K562 (cell line): ENCODE data around the gene ETNK2. TPM values are rescaled to one million over a fixed set of nuclear protein-coding genes. Genes with fewer than 3 reads are reported as not detected.

Experiments
- ATAC-seq: fragments of 200-7000 bp; cut with Tn5 transposase; 3 replicates; pipeline ENCODE4 v1.9.1; 2020; ENCODE audit warnings: moderate library complexity
- BruUV-seq: library from RNA; stranded (reverse); fragments of 400-500 nt; replicated peaks from 2 replicates; lab custom pipeline; 2021; lab: Mats Ljungman, UMichigan
- CTCF ChIA-PET: fragments of 300-600 bp; formaldehyde crosslinking; extraction: SDS; loops from one replicate; lab custom pipeline; 2021; ENCODE audit warnings: low intra/inter-chr PET ratio; lab: Yijun Ruan, JAX
- POLR2A ChIA-PET: fragments of 300-600, 350-650 bp; sonication (Branson Sonifier 250); formaldehyde crosslinking; extraction: SDS; loops from one replicate; lab custom pipeline; 2021; ENCODE audit warnings: antibody characterized with exemption, inconsistent platforms; lab: Yijun Ruan, JAX
- DNase-seq, 4 experiments: peaks; one replicate each; pipeline versions ENCODE4 v3.0.0 to v3.0.0-alpha.2; 2011 to 2018; ENCODE audit warnings: low spot score in 3 of 4, mixed read lengths in 3 of 4; ENCODE audit errors: extremely low read depth in 1 of 4
- FAIRE-seq: peaks from 2 replicates; lab custom pipeline; 2011; peaks lifted over from hg19 to GRCh38; lab: Jason Lieb, UNC
- H2AFZ ChIP-seq: 2 replicates; pipeline ENCODE4 v1.6.0; 2011; ENCODE audit warnings: low read depth, low read length, control low read depth, inconsistent platforms
- H3K27ac ChIP-seq: fragments of 200-600 bp; 3 replicates; pipeline ENCODE4 v1.8.0; 2011; ENCODE audit warnings: low read depth, mild to moderate bottlenecking, control low read depth, inconsistent platforms, low read length, moderate library complexity, mixed read lengths; ENCODE audit errors: extremely low read depth
- H3K27me3 ChIP-seq, 2 experiments: fragments of 300-600 bp in 1 of 2; 2 replicates in 1 of 2; 3 replicates in 1 of 2; pipeline versions ENCODE4 v1.6.0 to v1.8.0; 2011; ENCODE audit warnings: inconsistent platforms in 2 of 2, low read length in 2 of 2, mild to moderate bottlenecking in 1 of 2, mixed read lengths in 1 of 2, moderate library complexity in 1 of 2; ENCODE audit not compliant: control insufficient read depth in 2 of 2, insufficient read depth in 2 of 2
- H3K36me3 ChIP-seq: fragments of 300-600 bp; 3 replicates; pipeline ENCODE4 v1.8.0; 2011; ENCODE audit warnings: mild to moderate bottlenecking, low read length, inconsistent platforms; ENCODE audit not compliant: control insufficient read depth, insufficient read depth
- H3K4me1 ChIP-seq, 2 experiments: fragments of 200-600 bp in 1 of 2; replicated peaks in 1 of 2; 2 replicates in 1 of 2; 3 replicates in 1 of 2; pipeline versions ENCODE4 v1.5.1 to v1.8.0; 2011; ENCODE audit warnings: inconsistent platforms in 2 of 2, low read length in 2 of 2, mild to moderate bottlenecking in 1 of 2, mixed read lengths in 1 of 2, moderate library complexity in 1 of 2; ENCODE audit not compliant: control insufficient read depth in 2 of 2, insufficient read depth in 2 of 2
- H3K4me2 ChIP-seq: 2 replicates; pipeline ENCODE4 v1.6.1; 2011; ENCODE audit warnings: low read length, control low read depth, inconsistent platforms, mixed read lengths; ENCODE audit not compliant: insufficient read depth
- H3K4me3 ChIP-seq: fragments of 200-600 bp; sonication (generic), shearing (Covaris generic); 2 replicates; pipeline ENCODE4 v1.5.1; 2016; ENCODE audit warnings: control low read depth, inconsistent platforms
- H3K79me2 ChIP-seq: fragments of 200-600 bp; 3 replicates; pipeline ENCODE4 v1.8.0; 2011; ENCODE audit warnings: low read length, inconsistent platforms; ENCODE audit not compliant: control insufficient read depth, insufficient read depth
- H3K9ac ChIP-seq, 2 experiments: 2 replicates each; pipeline versions ENCODE4 v1.6.0 to v1.6.1; 2011; ENCODE audit warnings: low read depth in 2 of 2, low read length in 2 of 2, control low read depth in 1 of 2, inconsistent platforms in 1 of 2, mild to moderate bottlenecking in 1 of 2, mixed read lengths in 1 of 2; ENCODE audit not compliant: insufficient read depth in 1 of 2
- H3K9me1 ChIP-seq: one replicate; pipeline ENCODE4 v1.6.0; 2011; ENCODE audit warnings: inconsistent platforms, mild to moderate bottlenecking, low read length, moderate library complexity; ENCODE audit not compliant: control insufficient read depth, insufficient read depth
- H3K9me3 ChIP-seq: replicated peaks from 2 replicates; pipeline ENCODE4 v1.5.1; 2011; ENCODE audit warnings: low read depth, low read length, inconsistent platforms; ENCODE audit not compliant: control insufficient read depth, insufficient read depth
- H4K20me1 ChIP-seq: replicated peaks from 2 replicates; pipeline ENCODE4 v1.6.1; 2011; ENCODE audit warnings: low read length, inconsistent platforms, mixed read lengths; ENCODE audit not compliant: control insufficient read depth, insufficient read depth
- ELK3 ChIP-seq: fragments of 450-650 bp; formaldehyde crosslinking; IDR thresholded peaks from 2 replicates; pipeline ENCODE4 v1.4.0; 2020; ENCODE audit warnings: mild to moderate bottlenecking
- HMGN3 ChIP-seq: IDR thresholded peaks from 2 replicates; pipeline ENCODE4 v1.6.1; 2011; ENCODE audit warnings: borderline replicate concordance, low read depth, mild to moderate bottlenecking, mixed read lengths, low read length; ENCODE audit not compliant: insufficient read length; ENCODE audit errors: extremely low read depth
- LEF1 ChIP-seq: fragments of 450-650 bp; IDR thresholded peaks from 2 replicates; pipeline ENCODE4 v1.6.1; 2016; ENCODE audit warnings: mild to moderate bottlenecking
- NCOA2 ChIP-seq, 2 experiments: fragments of 450-650 bp; IDR thresholded peaks; 2 replicates each; pipeline ENCODE4 v1.6.1; 2018; ENCODE audit warnings: mild to moderate bottlenecking in 2 of 2, moderate library complexity in 1 of 2; ENCODE audit not compliant: partially characterized antibody in 2 of 2
- NELFE ChIP-seq: IDR thresholded peaks from 2 replicates; pipeline ENCODE4 v1.6.1; 2011; ENCODE audit warnings: mild to moderate bottlenecking; ENCODE audit not compliant: insufficient read depth, insufficient read length
- RBFOX2 ChIP-seq: fragments of 200-400 bp; formaldehyde crosslinking; IDR thresholded peaks from 2 replicates; pipeline ENCODE4 v1.6.1; 2017; ENCODE audit warnings: low read depth, mild to moderate bottlenecking, low read length, moderate library complexity
- RBM39 ChIP-seq: fragments of 200-400 bp; formaldehyde crosslinking; optimal IDR thresholded peaks from 2 replicates; pipeline ENCODE3; 2018; ENCODE audit warnings: low read depth, low read length
- SAFB2 ChIP-seq: fragments of 200-400 bp; formaldehyde crosslinking; IDR thresholded peaks from 2 replicates; pipeline ENCODE4 v1.6.1; 2018; ENCODE audit warnings: borderline replicate concordance, low read length, low read depth, moderate library complexity; ENCODE audit not compliant: severe bottlenecking
- SIN3B ChIP-seq: fragments of 450-650 bp; IDR thresholded peaks from 2 replicates; pipeline ENCODE4 v1.6.1; 2017; ENCODE audit warnings: low read depth, mild to moderate bottlenecking, moderate library complexity
- SNRNP70 ChIP-seq: fragments of 200-400 bp; formaldehyde crosslinking; optimal IDR thresholded peaks from 2 replicates; pipeline ENCODE3; 2017; ENCODE audit warnings: low read depth, low read length
- STAT5B ChIP-seq: fragments of 250-450 bp; sonication (Bioruptor Pico); IDR thresholded peaks from 2 replicates; pipeline ENCODE4 v1.8.0; 2021; ENCODE audit warnings: mild to moderate bottlenecking, inconsistent platforms
- TSHZ1 ChIP-seq: fragments of 250-450 bp; sonication (Bioruptor Pico); IDR thresholded peaks from 2 replicates; pipeline ENCODE4 v1.4.0; 2020; ENCODE audit warnings: mild to moderate bottlenecking, moderate library complexity
- ZBTB9 ChIP-seq: fragments of 450-650 bp; formaldehyde crosslinking; IDR thresholded peaks from 2 replicates; pipeline ENCODE4 v1.4.0; 2020; ENCODE audit warnings: mild to moderate bottlenecking, moderate library complexity
- ZC3H11A ChIP-seq: IDR thresholded peaks from 2 replicates; pipeline ENCODE4 v1.6.1; 2012; ENCODE audit warnings: low read depth, low read length, improper control_type of control experiment
- ZC3H8 ChIP-seq: fragments of 450-650 bp; IDR thresholded peaks from 2 replicates; pipeline ENCODE4 v1.6.1; 2017
- ZNF263 ChIP-seq: sonication (generic); formaldehyde crosslinking; IDR thresholded peaks from 2 replicates; pipeline ENCODE4 v1.8.0; 2022; ENCODE audit warnings: mild to moderate bottlenecking, missing genetic modification reagents, borderline replicate concordance
- ZNF354B ChIP-seq: fragments of 250-450 bp; sonication (Bioruptor Pico); IDR thresholded peaks from 2 replicates; pipeline ENCODE4 v1.4.0; 2020
- ZNF766 ChIP-seq: fragments of 200-800 bp; sonication (Bioruptor generic); conservative IDR thresholded peaks from 2 replicates; pipeline ENCODE4 v1.6.1; 2016; ENCODE audit warnings: missing genetic modification characterization, missing compliant biosample characterization
- WGBS: fragments of 100-300 bp; shearing (Covaris generic); methylation state at CpG from one replicate; pipeline ENCODE4 v1.1.6; 2016; ENCODE audit warnings: low coverage, mixed read lengths; ENCODE audit not compliant: insufficient coverage; ENCODE audit errors: missing lambda C conversion rate; 5-methylcytosine and 5-hydroxymethylcytosine counted together
- in situ Hi-C: fragments of 300-500 bp; cut with MboI; formaldehyde crosslinking; loops from 4 replicates; pipeline ENCODE4 v1.15.0; 2018; ENCODE audit warnings: inconsistent platforms, mixed read lengths
- intact Hi-C: fragments of 100-400 bp; cut with micrococcal nuclease; formaldehyde crosslinking; loops from 2 replicates; pipeline ENCODE4 v1.14.2; 2022
- polyA plus RNA-seq, 8 experiments: library from polyadenylated mRNA; depleted of rRNA in 4 of 8; stranded (reverse) in 5 of 8; unstranded in 3 of 8; fragments of >200 nt; fragmentation: Nextera tagmentation in 2 of 8; fragmentation: Illumina TruSeq in 1 of 8; extraction: Ambion mirVana in 2 of 8; extraction: Trizol in 1 of 8; gene quantifications; 2 replicates each; pipeline versions ENCODE4 v1.2.1 to v1.2.3, GENCODE V29; 2011 to 2014; ENCODE audit warnings: inconsistent platforms in 1 of 8, missing spikeins in 1 of 8
- total RNA-seq, 7 experiments: library from RNA; depleted of rRNA in 6 of 7; stranded (reverse); fragments of >200 nt in 6 of 7; fragmentation: Illumina TruSeq in 2 of 7; extraction: Trizol in 2 of 7; gene quantifications; 2 replicates each; pipeline versions ENCODE4 v1.2.1 to v1.2.3, GENCODE V29; 2011 to 2021; ENCODE audit warnings: low replicate concordance in 1 of 7

The ETNK2 gene
- total and polyA plus RNA-seq, 9 of the 15 experiments (the other 6 are each of a cell fraction or from before 2014, with no cell fraction given): 0.03 to 0.38 (median 0.13) TPM; not detected in 4

GRCh38 chr1:204171751-204172178, 19.9 kb upstream of the ETNK2 start:
- Histone ChIP-seq H3K4me3 (no peak overlapping the region), H3K9me3 (0 out of 2 replicates have a peak, but pooled peaks cover 5% of the 10 kb centered on the region), H3K36me3 (no peaks in the 10 kb centered on the region), H3K9ac (no peak overlapping the region), H4K20me1 (no peaks in the 10 kb centered on the region), H3K4me2 (no peak overlapping the region), H3K27me3 (peaks cover 4 to 5% of the 10 kb centered on the region in 2 experiments; a peak in 4 of 5 replicates), H3K9me1 (no peaks in the 10 kb centered on the region), H3K27ac (no peak overlapping the region), H3K79me2 (no peaks in the 10 kb centered on the region), H3K4me1 (peaks cover 4 to 7% of the 10 kb centered on the region in 2 experiments; a peak in 3 of 5 replicates), H2AFZ (no peak overlapping the region)
- POLR2A ChIA-PET: no interaction called here
- intact Hi-C loops: no loop called here
- CTCF ChIA-PET: interaction anchor here (0.6 kb wide), 1 partner anchor 301 kb away, joined by 3 read pairs; no protein-coding TSS in a partner anchor
- ATAC-seq (no peak), FAIRE-seq (no peak), DNase-seq (no peak)
- WGBS: 10% methylated on average over 4 of the region's 4 CpGs
- in situ Hi-C loops: loop anchor here (10.0 kb wide), 1 partner anchor 333 kb away; no protein-coding TSS in a partner anchor
- BruUV-seq: no TSS peak
- TF ChIP-seq SAFB2: no peak
- no peak for TF ChIP-seq NELFE
- peak; percentile 96 for TF ChIP-seq ZBTB9
- no peak for TF ChIP-seq STAT5B (CRISPR knock-in tag)
- TF ChIP-seq RBFOX2: no peak
- no peak for TF ChIP-seq SIN3B
- no peak for TF ChIP-seq ZC3H11A
- TF ChIP-seq TSHZ1: peak; percentile 68; the same call in 1 of the 2 replicates
- TF ChIP-seq ZC3H8: no peak
- no peak for TF ChIP-seq NCOA2 (IDR thresholded peaks at IDR 0.05; ENCODE audit: partially characterized antibody in 2 of 2)
- TF ChIP-seq RBM39: no peak
- no peak for TF ChIP-seq ZNF263 (CRISPR knock-in tag)
- TF ChIP-seq ZNF766: peak; percentile 96
- no peak for TF ChIP-seq LEF1
- peak; percentile 91 for TF ChIP-seq ELK3
- TF ChIP-seq SNRNP70: no peak
- TF ChIP-seq ZNF354B (CRISPR knock-in tag): peak; percentile 76; the same call in 1 of the 2 replicates
- TF ChIP-seq HMGN3: no peak
